HL-60 (cell line): ENCODE measurements around the gene ALDOC.

Experiments
- GABPA ChIP-seq: IDR thresholded peaks from 2 replicates; pipeline ENCODE4 v1.6.1; 2012; ENCODE audit warnings: low read depth
- POLR2AphosphoS5 ChIP-seq: IDR thresholded peaks from 2 replicates; pipeline ENCODE4 v1.6.1; 2012; ENCODE audit warnings: low read depth
- SPI1 ChIP-seq: IDR thresholded peaks from 2 replicates; pipeline ENCODE4 v1.6.1; 2012; ENCODE audit warnings: low read depth, mild to moderate bottlenecking, borderline replicate concordance
- TF ChIP-seq, protein P1 (sequence below): IDR thresholded peaks from one replicate; pipeline ENCODE4 v1.5.1; 2011; ENCODE audit warnings: low read length, control low read depth, inconsistent platforms; ENCODE audit not compliant: insufficient read depth
- TF ChIP-seq, protein P2 (sequence below): IDR thresholded peaks from 2 replicates; pipeline ENCODE4 v1.6.1; 2012; ENCODE audit warnings: low read depth; ENCODE audit not compliant: insufficient replicate concordance

DNA sequence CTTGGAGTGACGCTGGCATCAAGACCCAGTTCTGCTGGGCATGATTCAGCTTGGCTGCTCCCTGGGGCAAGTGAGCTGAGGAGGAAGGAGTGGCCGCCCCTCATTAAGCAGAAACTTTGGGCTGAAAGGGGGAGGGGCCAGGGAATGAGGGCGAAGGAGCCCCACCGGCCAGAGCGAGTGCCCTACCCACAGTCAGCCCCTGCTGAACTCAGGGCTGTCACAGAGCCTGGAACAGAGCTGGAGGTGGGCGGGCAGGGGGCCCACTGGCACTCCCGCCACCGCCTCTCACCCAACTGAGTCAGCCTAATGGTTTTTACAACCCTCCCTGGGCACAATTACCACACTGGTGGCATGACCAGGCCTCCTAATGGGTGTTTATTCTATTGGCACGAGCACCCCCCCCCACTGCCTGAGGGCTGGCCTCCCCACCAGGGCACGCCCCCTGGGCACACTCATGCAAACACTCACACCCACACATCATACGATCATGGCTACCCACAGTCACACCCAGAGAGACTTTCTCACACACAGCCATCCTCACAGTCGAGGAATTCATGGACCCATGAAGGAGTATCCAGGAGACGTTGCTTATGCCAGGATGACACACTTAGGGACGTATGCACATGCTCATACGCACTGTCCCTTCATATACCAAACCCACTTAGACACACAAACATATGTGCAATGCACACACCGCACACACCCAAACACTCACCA, 43.4 kb downstream of the ALDOC start:
- TF ChIP-seq, protein P1, sequence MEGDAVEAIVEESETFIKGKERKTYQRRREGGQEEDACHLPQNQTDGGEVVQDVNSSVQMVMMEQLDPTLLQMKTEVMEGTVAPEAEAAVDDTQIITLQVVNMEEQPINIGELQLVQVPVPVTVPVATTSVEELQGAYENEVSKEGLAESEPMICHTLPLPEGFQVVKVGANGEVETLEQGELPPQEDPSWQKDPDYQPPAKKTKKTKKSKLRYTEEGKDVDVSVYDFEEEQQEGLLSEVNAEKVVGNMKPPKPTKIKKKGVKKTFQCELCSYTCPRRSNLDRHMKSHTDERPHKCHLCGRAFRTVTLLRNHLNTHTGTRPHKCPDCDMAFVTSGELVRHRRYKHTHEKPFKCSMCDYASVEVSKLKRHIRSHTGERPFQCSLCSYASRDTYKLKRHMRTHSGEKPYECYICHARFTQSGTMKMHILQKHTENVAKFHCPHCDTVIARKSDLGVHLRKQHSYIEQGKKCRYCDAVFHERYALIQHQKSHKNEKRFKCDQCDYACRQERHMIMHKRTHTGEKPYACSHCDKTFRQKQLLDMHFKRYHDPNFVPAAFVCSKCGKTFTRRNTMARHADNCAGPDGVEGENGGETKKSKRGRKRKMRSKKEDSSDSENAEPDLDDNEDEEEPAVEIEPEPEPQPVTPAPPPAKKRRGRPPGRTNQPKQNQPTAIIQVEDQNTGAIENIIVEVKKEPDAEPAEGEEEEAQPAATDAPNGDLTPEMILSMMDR: no peak
- TF ChIP-seq, protein P2, sequence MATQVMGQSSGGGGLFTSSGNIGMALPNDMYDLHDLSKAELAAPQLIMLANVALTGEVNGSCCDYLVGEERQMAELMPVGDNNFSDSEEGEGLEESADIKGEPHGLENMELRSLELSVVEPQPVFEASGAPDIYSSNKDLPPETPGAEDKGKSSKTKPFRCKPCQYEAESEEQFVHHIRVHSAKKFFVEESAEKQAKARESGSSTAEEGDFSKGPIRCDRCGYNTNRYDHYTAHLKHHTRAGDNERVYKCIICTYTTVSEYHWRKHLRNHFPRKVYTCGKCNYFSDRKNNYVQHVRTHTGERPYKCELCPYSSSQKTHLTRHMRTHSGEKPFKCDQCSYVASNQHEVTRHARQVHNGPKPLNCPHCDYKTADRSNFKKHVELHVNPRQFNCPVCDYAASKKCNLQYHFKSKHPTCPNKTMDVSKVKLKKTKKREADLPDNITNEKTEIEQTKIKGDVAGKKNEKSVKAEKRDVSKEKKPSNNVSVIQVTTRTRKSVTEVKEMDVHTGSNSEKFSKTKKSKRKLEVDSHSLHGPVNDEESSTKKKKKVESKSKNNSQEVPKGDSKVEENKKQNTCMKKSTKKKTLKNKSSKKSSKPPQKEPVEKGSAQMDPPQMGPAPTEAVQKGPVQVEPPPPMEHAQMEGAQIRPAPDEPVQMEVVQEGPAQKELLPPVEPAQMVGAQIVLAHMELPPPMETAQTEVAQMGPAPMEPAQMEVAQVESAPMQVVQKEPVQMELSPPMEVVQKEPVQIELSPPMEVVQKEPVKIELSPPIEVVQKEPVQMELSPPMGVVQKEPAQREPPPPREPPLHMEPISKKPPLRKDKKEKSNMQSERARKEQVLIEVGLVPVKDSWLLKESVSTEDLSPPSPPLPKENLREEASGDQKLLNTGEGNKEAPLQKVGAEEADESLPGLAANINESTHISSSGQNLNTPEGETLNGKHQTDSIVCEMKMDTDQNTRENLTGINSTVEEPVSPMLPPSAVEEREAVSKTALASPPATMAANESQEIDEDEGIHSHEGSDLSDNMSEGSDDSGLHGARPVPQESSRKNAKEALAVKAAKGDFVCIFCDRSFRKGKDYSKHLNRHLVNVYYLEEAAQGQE: no peak
- no peak for TF ChIP-seq SPI1
- no peak for TF ChIP-seq POLR2AphosphoS5
- TF ChIP-seq GABPA: no peak
